ENCODE data around the gene POLR3A. TPM values are rescaled to one million over a fixed set of nuclear protein-coding genes. Genes with fewer than 3 reads are reported as not detected.

Gene POLR3A
- total RNA-seq, 1 experiment from 2014 or later, result 97.2 TPM

DNA sequence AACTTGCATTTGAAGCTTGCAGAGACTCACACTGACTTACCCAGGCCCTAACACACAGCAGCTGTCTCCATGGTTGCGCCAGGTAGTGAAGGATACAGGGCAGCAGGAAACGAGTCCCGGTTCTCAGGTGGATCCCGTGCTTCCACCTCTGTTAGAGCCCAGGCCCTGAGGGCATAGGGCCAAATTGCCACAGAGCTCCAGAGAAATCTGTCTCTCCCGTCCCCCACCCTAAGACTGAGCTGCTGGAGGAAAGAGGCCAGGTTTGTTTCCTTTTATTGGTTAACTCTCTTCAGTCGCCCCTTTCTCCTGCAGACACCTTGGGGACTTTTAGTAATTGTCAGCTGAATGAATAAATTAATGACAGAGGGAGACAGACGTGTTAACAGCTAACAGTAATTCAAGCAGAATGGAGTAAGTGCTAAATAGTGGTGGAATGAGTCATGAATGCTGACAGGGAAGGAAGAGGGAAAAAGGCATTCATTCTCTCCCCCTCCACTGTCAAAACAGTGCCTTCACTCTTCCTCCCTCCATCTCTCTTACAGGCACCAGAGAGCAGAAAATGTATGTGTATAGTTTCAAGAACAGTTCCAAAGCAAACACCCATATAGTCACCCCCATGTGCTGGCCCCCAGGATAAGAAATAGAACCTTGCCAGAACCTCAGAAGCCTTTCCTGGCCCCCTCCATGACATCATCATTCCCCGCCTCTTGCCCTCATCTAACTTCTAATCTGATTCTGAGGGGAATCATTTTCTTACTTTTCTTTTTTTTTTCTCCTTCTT is 86.0 kb downstream of the POLR3A start:
- TF ChIP-seq EZH2 (IDR thresholded peaks at IDR 0.05; ENCODE audit: low read length, unreplicated experiment) (no peak), EZH2phosphoT487 (IDR thresholded peaks at IDR 0.05; ENCODE audit: borderline replicate concordance, low read length) (no peak)
- TF ChIP-seq, protein P1, sequence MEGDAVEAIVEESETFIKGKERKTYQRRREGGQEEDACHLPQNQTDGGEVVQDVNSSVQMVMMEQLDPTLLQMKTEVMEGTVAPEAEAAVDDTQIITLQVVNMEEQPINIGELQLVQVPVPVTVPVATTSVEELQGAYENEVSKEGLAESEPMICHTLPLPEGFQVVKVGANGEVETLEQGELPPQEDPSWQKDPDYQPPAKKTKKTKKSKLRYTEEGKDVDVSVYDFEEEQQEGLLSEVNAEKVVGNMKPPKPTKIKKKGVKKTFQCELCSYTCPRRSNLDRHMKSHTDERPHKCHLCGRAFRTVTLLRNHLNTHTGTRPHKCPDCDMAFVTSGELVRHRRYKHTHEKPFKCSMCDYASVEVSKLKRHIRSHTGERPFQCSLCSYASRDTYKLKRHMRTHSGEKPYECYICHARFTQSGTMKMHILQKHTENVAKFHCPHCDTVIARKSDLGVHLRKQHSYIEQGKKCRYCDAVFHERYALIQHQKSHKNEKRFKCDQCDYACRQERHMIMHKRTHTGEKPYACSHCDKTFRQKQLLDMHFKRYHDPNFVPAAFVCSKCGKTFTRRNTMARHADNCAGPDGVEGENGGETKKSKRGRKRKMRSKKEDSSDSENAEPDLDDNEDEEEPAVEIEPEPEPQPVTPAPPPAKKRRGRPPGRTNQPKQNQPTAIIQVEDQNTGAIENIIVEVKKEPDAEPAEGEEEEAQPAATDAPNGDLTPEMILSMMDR (conservative IDR thresholded peaks at IDR 0.05; ENCODE audit: low read depth, low read length), result no peak
- ChIA-PET POLR2A (ENCODE audit: unreplicated experiment) (interaction anchor here (0.5 to 0.6 kb wide), 2 partner anchors 15 to 32 kb away, joined by 3 to 11 read pairs; no protein-coding TSS in a partner anchor), CTCF (interaction anchor here (0.7 kb wide), 2 partner anchors 9 to 31 kb away, joined by 3 to 6 read pairs; no protein-coding TSS in a partner anchor)
- intact Hi-C loops (cut with micrococcal nuclease), result loop anchor here (1.0 kb wide), 4 partner anchors 18 to 40 kb away; no protein-coding TSS in a partner anchor
- Histone ChIP-seq H3K36me3 (ENCODE audit: low read depth, low read length) (no peaks in the 10 kb centered on the region), H4K20me1 (ENCODE audit: low read length) (no peaks in the 10 kb centered on the region), H3K9me2 (replicated peaks; ENCODE audit: low read length) (no peaks in the 10 kb centered on the region), H3F3A (ENCODE audit: low read length, unreplicated experiment) (peaks cover 13% of the 10 kb centered on the region), H3K4me3 (ENCODE audit: low read length) (peak overlapping the region; percentile 4; the same call in 1 of the 2 replicates), H3K27ac (ENCODE audit: low read length) (peak overlapping the region; percentile 72), H3K79me2 (ENCODE audit: low read length) (no peaks in the 10 kb centered on the region), H3K4me2 (ENCODE audit: low read length) (peak overlapping the region; percentile 48), H2AFZ (ENCODE audit: low read length) (peak overlapping the region; percentile 36), H3K9ac (ENCODE audit: low read length) (no peak overlapping the region), H3K9me3 (ENCODE audit: low read length) (no peaks in the 10 kb centered on the region), H3K27me3 (ENCODE audit: low read length) (no peaks in the 10 kb centered on the region), H3K4me1 (ENCODE audit: insufficient read depth, low read length) (peaks cover 32% of the 10 kb centered on the region)
- BruUV-seq (replicated peaks), result no TSS peak
- DNase-seq (peak; percentile 99), ATAC-seq (peak; percentile 69)

DNA sequence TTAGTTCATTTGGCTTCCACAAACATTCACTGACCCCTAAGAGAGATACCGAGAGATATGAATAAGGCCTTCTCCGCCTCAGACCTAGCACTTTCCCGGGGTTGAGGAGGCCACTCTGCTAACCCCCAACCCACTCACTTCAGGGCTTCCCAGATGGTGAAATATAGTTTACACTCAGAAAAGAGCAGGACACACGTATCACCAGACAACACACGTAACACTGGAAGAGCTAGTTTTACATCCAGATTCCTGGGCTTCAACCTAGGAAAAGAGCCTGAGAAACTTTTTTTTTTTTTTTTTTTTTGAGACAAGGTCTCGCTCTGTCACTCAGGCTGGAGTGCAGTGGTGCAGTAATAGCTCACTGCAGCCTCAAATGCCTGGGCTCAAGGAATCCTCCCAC is 87.5 kb downstream of the POLR3A start:
- ChIA-PET CTCF (no interaction called here), POLR2A (ENCODE audit: unreplicated experiment) (interaction anchor here (0.6 kb wide), 1 partner anchor 49 kb away, joined by 7 read pairs; no protein-coding TSS in a partner anchor)
- no peaks in the 10 kb centered on the region for H3K36me3 ChIP-seq (ENCODE audit: low read depth, low read length)
- H3K79me2 ChIP-seq (ENCODE audit: low read length), result no peaks in the 10 kb centered on the region
- no peak overlapping the region for H2AFZ ChIP-seq (ENCODE audit: low read length)
- H3K27ac ChIP-seq (ENCODE audit: low read length), result no peak overlapping the region
- BruUV-seq (replicated peaks), result no TSS peak
- no peaks in the 10 kb centered on the region for H3K9me2 ChIP-seq (replicated peaks; ENCODE audit: low read length)
- no peaks in the 10 kb centered on the region for H4K20me1 ChIP-seq (ENCODE audit: low read length)
- no peak overlapping the region for H3K4me2 ChIP-seq (ENCODE audit: low read length)
- no peak overlapping the region for H3K4me3 ChIP-seq (ENCODE audit: low read length)
- no peaks in the 10 kb centered on the region for H3K27me3 ChIP-seq (ENCODE audit: low read length)
- no peak for ATAC-seq
- no peak for DNase-seq
- H3K9ac ChIP-seq (ENCODE audit: low read length), result no peak overlapping the region
- H3K9me3 ChIP-seq (ENCODE audit: low read length), result no peaks in the 10 kb centered on the region
- intact Hi-C loops (cut with micrococcal nuclease), result no loop called here
- TF ChIP-seq, protein P1 (conservative IDR thresholded peaks at IDR 0.05; ENCODE audit: low read depth, low read length), result no peak
- TF ChIP-seq EZH2phosphoT487 (IDR thresholded peaks at IDR 0.05; ENCODE audit: borderline replicate concordance, low read length), result no peak
- TF ChIP-seq EZH2 (IDR thresholded peaks at IDR 0.05; ENCODE audit: low read length, unreplicated experiment), result no peak
- H3F3A ChIP-seq (ENCODE audit: low read length, unreplicated experiment), result peaks cover 13% of the 10 kb centered on the region
- peaks cover 29% of the 10 kb centered on the region for H3K4me1 ChIP-seq (ENCODE audit: insufficient read depth, low read length)

DNA sequence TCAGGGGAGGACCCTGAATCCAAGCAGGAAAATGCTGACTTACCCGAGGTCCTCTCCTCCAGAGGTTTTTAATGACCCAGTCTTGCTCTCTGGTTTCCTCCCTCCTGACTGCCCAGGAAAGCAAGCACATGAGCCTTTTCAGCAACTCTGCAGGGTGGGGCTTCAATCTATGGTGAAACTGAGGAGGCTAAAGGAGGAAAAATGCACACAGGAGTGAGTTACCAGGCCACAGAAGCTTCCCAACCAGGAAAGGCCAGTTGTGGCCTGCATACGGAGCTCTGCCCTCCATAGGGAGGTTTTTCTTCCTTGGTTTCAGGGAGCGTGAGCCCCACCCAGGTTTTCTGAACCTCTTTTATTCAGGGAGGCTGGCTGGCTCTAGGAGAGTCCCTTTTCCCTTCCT is 88.7 kb downstream of the POLR3A start:
- no peaks in the 10 kb centered on the region for H3K27me3 ChIP-seq (ENCODE audit: low read length)
- no peaks in the 10 kb centered on the region for H3K79me2 ChIP-seq (ENCODE audit: low read length)
- H3K27ac ChIP-seq (ENCODE audit: low read length), result no peak overlapping the region
- ATAC-seq (no peak), DNase-seq (no peak)
- no peak overlapping the region for H3K9ac ChIP-seq (ENCODE audit: low read length)
- BruUV-seq (replicated peaks), result no TSS peak
- no peaks in the 10 kb centered on the region for H4K20me1 ChIP-seq (ENCODE audit: low read length)
- ChIA-PET POLR2A (ENCODE audit: unreplicated experiment) (no interaction called here), CTCF (no interaction called here)
- no peaks in the 10 kb centered on the region for H3K9me2 ChIP-seq (replicated peaks; ENCODE audit: low read length)
- H3K9me3 ChIP-seq (ENCODE audit: low read length), result no peaks in the 10 kb centered on the region
- intact Hi-C loops (cut with micrococcal nuclease), result no loop called here
- no peak overlapping the region for H3K4me2 ChIP-seq (ENCODE audit: low read length)
- H3K4me1 ChIP-seq (ENCODE audit: insufficient read depth, low read length), result peaks cover 29% of the 10 kb centered on the region
- no peak overlapping the region for H3K4me3 ChIP-seq (ENCODE audit: low read length)
- TF ChIP-seq, protein P1 (conservative IDR thresholded peaks at IDR 0.05; ENCODE audit: low read depth, low read length), result no peak
- TF ChIP-seq EZH2phosphoT487 (IDR thresholded peaks at IDR 0.05; ENCODE audit: borderline replicate concordance, low read length), result no peak
- TF ChIP-seq EZH2 (IDR thresholded peaks at IDR 0.05; ENCODE audit: low read length, unreplicated experiment), result no peak
- no peak overlapping the region for H2AFZ ChIP-seq (ENCODE audit: low read length)
- peaks cover 8% of the 10 kb centered on the region for H3F3A ChIP-seq (ENCODE audit: low read length, unreplicated experiment)
- no peaks in the 10 kb centered on the region for H3K36me3 ChIP-seq (ENCODE audit: low read depth, low read length)

Data from PC-3 (cell line).